NCI-H1694 treated with DMSO at 0.1 percent for 48 hours (cell line): ENCODE results near the gene SLC12A8.

Experiments used
- DNase-seq: peaks from one replicate; lab custom pipeline; 2025; lab: John Stamatoyannopoulos, UW

The SLC12A8 gene, protein sequence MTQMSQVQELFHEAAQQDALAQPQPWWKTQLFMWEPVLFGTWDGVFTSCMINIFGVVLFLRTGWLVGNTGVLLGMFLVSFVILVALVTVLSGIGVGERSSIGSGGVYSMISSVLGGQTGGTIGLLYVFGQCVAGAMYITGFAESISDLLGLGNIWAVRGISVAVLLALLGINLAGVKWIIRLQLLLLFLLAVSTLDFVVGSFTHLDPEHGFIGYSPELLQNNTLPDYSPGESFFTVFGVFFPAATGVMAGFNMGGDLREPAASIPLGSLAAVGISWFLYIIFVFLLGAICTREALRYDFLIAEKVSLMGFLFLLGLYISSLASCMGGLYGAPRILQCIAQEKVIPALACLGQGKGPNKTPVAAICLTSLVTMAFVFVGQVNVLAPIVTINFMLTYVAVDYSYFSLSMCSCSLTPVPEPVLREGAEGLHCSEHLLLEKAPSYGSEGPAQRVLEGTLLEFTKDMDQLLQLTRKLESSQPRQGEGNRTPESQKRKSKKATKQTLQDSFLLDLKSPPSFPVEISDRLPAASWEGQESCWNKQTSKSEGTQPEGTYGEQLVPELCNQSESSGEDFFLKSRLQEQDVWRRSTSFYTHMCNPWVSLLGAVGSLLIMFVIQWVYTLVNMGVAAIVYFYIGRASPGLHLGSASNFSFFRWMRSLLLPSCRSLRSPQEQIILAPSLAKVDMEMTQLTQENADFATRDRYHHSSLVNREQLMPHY

DNA sequence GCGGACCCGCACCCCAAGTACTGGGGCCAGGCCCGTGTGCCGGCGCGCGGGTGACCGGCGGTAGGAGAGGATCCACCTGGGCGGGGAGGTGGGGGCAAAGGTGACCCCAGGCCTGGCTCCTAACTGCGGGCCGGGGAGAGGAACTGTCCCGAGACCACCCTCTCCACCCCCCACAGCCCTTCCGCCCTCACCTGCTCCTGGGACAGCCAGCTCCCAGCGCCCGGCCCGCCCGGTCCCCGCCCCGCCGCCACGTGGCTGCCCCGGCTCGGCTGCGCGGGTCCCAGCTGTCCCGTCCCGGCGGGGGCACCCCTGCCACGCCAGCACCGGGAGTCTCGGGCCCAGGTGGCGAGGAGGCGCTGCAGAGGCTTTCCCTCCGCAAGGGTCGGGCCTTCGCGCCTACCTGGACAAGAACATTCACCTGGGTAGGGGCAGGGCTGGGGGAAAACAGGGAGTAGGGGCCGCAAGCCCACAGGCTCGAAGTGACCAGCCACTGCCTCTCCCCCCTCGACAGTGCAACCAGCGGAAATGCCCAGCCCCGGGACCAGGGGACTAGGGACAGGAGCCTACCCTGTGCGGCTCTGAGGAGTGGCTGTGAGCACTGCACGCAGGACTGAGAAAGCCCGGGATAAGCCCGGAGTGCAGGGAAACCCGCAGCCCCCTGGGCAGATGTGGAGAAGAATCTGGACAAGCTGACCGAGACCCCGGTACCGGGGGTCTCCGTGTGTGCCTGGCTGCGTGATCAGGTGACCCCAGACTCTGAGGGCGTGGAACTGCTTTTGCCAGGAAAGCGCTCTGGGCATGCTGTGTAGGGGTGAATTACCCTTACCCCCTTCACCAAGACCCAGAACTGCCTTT, at the start of gene SLC12A8:
Gene SLC12A8 (minus strand): TSS at position 240 of the 855 bp plus-strand sequence. CDS start 1,399 bp downstream, outside the sequence.
- no peak for DNase-seq

DNA sequence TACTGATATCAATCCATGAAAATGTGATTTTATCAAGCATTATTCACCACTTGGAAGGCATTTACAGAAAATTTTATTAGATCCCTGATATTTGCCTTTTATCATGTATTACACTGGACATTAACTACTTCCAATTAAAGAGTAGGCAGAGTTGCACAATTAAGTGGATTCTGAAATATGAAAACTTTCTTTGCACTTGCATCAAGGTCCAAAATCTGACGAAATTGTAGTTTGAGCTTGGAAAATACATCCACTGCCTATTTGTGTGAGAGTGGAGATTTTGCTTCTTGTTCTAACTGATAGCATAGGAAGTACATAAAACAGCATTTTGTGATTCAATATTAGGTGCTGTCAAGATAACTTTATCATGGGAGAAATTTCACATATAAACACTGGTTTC, 49.6 kb upstream of the SLC12A8 start:
- no peak for DNase-seq

DNA sequence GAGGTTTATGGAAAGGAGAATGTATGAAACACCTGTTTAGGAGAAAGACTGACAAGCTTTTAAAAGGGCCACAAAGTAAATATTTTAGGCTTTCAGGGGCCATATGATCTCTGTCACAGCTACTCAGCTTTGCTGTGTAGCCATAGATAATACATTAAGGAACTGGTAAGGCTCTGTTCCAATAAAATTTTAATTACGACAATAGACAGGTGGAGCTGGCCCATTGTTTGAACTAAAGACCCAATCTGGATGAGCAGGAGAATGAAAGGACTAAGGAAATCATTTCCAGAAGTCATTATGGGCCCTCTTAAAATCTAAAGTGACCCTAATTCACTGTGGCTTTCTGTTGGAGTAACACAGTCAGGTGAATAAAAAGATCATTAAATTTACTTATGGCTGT, 48.5 kb upstream of the SLC12A8 start:
- DNase-seq, result no peak

DNA sequence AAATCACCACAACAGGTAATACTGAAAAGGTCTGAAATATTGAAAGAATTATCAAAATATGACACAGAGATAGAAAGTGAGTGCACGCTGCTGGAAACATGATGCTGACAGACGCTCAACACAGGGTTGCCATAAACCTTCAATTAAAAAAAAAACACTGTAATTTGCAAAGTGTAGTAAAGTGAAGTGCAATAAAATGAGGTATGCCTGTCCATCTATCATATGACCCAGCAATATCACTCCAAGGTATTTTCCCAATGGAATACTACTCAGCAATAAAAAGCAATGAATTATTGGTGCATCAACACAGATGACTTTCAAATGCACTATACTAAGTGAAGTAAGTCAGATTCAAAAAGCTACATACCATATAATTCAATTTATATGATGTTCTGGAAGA, 47.6 kb upstream of the SLC12A8 start:
- no peak for DNase-seq

DNA sequence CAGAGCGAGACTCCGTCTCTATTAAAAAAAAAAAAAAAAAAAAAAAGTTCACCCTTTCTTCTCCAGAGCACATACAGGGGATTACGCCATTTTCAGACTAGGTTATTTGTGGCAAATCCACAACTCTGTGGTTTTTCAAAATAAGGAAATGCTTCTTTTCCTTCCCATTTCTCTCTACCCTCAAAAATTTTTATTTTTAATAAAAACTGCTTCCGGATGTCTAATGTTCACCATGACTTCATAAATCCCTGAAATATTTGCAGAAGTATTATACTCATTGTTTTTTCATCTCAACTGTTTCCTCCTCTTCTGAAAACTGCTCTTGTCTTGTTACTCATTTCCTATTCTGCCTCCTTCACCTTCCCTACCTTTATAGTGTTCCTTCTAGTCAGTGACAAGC, 45.0 kb upstream of the SLC12A8 start:
- no peak for DNase-seq

DNA sequence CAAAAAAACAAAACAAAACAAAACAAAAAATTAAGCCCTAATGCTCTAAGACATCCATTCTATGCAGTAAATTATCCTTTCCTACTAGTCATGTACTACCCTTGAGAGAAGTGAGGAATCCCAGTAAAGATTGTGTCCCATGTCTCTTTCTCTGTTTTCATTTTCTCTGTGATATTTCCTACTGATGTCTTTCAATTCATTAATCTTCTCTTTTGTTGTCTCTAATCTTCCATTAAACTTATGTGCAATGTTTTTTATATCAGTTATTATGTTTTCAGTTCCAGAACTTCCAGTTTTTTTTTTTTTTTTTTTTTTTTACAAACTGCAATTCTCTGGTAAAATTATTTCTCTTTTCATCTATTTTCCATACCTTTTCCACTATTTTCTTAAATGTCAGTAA, 44.1 kb upstream of the SLC12A8 start:
- DNase-seq, result no peak

DNA sequence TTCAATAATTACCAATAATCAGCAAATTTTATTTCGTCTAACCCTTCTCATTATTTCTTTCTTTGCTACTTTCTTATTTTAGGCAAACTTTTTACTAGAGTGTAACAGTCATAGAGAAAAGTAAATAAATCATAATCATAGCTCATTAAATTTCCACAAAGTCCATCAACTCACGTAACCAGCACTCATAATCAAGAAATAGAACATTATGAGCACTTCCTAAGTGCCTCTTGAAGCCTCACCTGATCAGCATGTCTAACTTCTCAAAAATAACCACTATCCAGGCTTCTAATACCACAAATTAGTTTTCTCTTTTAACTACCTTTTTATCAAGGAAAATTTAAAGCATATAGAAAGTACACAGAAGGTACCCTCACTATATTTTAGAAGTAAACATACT, 38.4 kb upstream of the SLC12A8 start:
- DNase-seq, result no peak

DNA sequence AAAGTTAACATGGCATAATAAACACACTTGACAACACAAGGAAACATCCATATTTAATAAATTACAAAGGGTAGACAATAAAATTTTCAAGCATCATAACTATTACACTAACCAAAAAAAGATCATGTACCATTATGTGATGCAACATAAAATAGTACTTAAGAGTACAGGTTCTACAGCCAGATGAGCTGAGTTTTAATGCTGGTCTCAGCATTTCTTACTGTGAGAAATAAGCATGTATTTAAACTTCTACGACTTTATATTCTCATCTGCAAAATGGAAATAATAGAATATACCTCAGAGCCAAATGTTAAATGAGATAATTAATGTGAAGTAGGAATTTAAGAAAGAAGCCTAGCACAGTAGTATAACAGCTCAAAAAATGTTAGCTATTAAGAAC, 33.7 kb upstream of the SLC12A8 start:
- DNase-seq, result no peak

DNA sequence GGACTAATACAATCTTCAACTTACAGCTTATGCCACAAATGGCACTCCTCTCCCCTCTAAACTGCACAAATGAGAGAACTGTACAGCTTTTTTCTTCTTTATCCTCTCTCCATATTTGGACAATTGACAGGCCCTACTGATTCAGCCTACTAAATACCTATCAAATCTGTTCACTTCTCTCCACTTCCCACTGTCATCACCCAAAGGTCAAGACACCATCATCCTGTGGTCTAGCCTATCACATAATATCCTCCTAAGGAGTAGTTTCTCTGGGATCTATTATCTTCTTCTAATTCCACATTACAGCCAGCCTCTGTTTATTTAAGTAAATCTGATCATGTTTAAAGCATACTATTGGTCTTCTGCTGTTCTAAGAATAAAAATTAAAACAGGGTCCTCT, 33.0 kb upstream of the SLC12A8 start:
- no peak for DNase-seq

DNA sequence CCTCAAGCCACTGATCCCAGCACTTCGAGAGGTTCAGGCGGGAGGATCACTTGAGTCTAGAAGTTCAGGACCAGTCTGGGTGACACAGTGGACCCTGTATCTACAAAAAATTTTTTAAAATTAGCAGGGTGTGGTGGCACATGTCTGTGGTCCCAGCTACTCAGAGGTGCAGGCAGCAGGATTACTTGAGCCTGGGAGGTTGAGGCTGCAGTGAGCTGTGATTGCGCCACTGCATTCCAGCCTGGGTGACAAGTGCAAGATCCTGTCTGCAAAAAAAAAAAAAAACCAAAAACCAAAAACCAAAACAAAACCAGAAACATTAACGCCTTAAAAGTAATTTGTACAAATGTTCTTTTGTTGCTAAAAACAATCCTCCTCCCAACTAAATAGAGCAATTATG, 27.9 kb upstream of the SLC12A8 start:
- DNase-seq, result no peak

DNA sequence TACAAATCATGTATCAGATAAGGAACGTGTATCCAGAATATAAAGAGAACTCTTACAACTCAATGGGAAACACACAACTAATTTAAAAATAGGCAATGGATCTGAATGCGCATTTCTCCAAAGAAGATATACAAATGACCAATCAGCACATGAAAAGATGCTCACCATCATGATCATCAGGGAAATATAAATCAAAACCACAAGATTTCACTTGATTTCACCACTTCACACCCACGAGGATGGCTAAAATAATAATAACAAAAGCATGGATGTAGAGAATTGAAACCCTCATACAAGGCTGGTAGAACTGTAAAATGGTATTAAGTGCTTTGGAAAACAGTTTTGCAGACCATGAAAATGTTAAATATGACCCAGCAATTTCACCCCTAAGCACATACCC, 26.7 kb upstream of the SLC12A8 start:
- no peak for DNase-seq

DNA sequence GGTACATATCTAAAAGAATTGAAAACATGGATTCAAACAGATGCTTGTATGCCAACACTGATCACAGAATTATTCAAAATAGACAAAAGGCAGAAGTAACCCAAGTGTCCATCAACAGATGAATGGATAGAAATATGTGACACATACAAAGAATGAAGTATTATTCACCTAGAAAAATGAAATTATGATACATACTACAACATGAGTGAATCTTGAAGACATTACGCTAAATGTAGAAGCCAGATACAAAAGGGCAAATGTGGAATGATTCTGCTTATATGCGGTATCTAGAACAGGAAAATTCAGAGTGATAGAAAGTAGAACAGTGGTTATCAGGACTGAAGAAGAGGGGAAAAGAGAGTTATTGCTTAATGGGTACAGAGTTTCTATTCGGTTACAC, 26.2 kb upstream of the SLC12A8 start:
- no peak for DNase-seq

DNA sequence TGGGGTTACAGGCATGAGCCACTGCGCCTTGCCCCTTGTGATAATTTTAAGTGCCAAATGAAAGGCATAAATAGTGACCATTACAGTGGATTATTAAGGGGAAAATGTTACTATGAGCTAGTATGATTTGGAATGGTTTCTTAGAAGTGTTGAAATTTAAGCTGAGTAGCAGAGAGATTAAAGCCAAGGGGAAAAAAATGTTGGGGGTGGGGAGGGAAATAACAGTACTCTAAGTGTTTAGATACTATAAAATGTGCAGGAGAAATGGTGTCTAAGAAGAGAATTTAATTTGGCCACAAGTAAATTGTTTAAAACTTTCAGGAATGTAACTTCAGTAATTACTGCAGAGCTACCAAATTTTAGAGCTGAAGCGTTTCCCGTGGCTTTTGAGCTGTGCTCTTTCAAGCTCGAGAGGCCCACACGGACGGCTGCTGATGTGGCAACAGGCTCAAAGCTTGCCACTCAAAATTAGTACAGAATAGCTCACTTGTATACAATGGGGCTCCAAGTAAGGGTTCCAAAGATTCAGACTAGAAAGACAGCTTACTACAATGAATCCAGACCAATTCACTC, 23.9 kb upstream of the SLC12A8 start:
- no peak for DNase-seq

DNA sequence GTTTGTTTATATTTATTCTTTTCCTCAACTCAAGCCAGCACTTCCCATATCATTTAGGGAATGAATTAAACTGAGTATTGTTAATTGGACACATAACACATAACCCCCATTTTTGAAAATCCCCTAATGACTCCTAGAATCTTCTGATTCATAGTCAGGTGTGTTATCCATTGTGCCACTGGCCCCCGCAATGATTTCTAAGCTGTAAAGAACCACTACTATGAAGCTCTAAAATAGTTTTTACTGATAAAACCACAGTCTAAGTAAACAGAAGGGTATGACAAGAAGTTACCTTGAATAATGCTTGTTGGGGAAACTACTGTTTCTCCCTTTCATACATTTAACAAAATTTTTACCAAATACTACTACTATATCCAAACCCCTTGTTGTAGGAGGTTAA, 22.3 kb upstream of the SLC12A8 start:
- no peak for DNase-seq

DNA sequence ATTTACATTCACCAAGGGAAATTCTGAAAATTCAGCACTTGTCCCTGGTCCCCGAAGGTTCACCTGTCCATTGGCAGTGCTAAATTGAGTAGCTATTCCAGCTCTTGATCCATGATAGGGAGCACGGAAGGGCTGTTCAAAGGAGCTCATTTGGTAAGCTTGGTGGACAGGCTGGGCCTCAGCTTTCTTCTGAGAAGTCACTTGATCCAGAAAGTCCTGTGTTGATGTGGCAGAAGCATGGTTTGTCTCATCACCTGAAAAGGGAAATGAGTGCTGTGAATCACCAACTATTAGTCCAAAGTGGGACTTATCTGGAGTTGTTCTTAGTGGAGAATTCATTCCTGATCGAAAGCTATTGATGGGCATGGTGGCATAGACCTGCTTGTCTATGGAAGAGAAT, 19.9 kb upstream of the SLC12A8 start:
- no peak for DNase-seq

DNA sequence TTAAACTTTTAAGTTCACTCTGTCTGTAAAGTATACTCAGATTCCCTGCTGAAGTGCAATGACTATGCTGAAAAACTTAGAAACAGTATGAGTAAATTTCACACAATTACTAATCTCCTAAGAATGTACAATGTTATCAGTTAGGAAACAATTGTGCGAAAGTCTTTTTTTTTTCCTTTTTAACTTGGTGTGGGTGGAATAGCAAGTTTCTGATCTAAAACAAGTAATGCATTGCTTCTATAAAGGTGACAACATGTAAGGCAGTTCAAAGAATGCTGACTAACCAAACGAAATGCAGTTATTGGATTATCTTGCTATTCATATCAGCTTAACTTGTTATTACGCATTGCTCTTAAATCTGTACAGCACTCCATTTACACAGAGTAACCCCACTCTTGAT, 19.3 kb upstream of the SLC12A8 start:
- DNase-seq, result no peak

DNA sequence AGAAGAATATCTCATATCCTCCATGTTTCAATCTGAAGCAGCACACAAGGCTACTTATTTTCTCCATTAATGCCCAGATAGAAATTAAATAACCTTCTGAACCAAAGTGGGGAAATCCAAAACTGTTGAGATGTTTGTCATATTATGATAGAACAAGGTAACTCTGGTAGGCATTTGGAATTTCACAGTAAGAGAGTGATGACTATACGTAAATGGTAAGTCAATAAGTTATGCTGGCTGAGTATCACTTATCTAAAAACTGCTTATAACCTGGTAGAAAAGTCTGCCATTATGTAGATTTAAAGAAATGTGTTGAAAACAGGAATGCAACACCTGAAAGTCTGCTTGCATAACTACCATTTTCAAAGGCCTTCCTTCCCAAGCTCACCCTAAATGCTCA, 17.2 kb upstream of the SLC12A8 start:
- no peak for DNase-seq

DNA sequence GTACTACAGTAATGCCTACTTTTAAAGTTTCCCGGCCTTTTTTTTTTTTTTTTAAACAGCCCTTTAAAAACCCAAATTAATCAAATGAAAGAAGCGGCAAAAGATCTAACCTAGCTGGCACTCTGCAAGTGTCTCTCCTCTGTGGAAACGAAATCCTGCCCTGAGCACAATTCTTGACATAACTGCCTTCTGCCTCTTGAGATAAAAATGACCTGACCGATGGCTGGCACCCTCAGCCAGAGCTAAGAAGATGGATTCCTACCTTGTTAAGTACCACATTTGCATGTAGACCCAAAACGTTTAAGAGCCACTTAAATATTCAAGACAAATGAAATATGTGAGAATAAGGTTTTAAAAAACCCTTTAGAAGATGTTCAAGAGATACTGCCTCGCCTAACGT, 16.6 kb upstream of the SLC12A8 start:
- DNase-seq, result no peak

DNA sequence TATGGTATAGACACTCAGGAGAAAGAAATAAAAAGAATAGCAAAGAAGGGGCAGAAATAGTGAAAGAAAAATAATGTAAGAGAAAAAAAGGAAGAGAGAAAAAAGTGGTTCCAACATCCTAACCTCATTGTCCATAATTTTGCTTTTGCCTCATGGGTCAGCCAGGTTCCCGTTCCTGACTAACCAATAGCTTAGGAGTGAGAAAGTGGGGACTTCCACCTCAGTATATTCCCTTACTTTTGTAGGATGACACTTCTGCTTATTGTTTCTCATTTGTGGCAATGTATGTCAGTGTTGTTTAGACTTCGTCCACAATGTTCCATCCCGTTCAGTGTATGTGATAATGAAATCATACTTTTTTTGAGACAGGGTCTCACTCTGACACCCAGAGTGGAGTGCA, 9.3 kb upstream of the SLC12A8 start:
- DNase-seq, result no peak

DNA sequence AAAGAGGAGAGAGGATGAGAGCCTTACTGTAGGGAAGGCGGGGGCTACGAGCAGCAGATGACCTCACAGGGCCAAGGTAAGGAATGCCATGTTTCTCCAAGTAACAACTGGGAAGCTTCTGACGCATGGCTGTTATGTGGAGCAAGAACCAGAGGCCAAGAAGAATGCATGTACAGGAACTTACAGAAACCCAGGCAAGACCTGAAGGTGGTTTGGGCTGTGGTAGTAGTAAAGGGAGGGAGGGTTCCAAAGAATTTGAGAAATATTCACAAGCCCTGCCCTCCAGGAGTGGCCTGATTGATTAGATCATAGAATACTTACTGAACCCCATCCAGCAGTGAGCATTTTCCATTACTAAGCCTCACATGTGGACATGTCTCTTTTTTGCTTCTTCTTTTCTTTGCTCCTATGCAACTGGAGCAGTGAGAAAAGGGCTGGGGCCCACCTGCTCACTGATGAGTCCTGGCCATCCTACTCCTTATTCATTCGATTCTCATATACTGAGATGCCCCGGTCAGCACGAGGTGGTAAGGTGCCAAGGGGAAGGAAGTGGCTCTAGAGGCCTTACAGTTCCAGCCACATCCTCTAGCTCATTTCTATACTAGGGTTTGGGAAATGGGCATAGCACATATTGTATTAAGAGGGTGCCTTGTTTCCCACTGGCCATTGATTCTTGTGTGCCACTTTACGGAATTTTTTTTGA, 8.3 kb upstream of the SLC12A8 start:
- DNase-seq, result no peak

DNA sequence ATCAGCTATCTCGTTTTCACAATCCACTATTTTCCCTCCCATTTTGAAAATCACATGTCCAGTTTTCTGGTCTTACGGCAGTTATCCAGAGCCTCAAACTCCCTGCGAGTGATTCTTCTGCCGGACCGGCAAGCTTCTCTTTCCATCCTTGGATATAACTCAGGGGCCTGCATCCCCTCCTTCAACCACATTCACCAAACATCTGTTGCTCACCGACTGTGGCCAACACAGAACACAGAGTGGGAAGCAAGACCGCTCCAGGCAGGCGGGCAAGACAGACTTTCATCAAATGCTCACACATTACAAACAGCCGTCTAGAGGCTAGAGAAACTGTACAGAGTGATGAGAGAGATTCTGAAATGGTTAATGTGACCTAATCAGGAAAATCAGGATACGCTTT, 7.6 kb upstream of the SLC12A8 start:
- DNase-seq, result no peak

DNA sequence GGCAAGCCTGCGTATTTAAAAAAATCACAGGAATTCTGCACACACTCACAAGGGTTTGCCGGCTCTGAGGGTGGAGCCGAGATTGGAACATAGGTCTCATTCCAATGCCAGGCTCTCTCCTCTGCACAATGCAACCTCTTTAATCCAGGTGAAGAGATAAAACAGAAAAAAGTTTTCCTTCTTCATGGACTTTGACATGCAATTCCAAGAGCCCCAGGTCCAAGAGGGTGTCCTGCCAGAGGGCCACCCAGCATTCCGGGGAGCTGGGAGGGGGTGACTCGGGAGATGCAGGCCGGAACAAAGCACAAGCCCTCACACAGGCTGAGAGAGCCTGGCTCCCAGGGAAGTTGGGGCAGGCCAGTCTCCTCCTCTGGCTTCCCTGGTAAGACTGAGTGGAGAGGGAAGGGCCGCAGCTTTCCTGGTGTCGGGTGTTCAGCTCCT, 6.7 kb upstream of the SLC12A8 start:
- DNase-seq, result no peak
